ENCODE data around the gene TEX26.

Gene TEX26

GRCh38 chr13:30932481-30933353 is at the start of gene TEX26:
Gene TEX26 (plus strand): TSS chr13:30932656. CDS start chr13:30932716, 60 bp downstream.
- TF ChIP-seq CTCF (IDR thresholded peaks at IDR 0.05; ENCODE audit: insufficient read depth, missing control alignments): no peak
- no peak for DNase-seq (ENCODE audit: insufficient read length, low spot score)
- FAIRE-seq: no peak

- TF ChIP-seq CTCF (IDR thresholded peaks at IDR 0.05; ENCODE audit: insufficient read depth, missing control alignments): no peak
- DNase-seq (ENCODE audit: insufficient read length, low spot score) (no peak), FAIRE-seq (no peak)
Measured at GRCh38 chr13:30882996-30883766, 49.3 kb upstream of the TEX26 start.

DNA sequence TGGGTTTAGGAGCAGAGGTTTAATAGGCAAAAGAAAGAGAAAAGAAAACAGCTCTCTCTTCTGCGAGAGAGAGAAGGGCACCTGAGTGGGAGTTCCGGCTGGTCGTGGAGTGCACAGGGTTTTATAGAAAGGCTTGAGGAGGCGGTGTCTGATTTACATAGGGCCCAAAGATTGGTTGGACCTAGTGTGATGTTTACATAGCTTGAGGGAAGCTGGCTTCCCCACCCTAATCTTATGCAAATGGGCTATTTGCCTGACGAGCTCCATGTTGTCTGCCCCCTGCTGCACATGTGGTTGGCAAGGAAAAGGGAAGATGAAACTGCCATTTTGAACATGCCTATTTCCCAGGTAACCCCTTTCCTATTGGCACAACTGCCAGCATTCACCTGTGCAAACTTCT is 47.9 kb upstream of the TEX26 start:
- FAIRE-seq (no peak), DNase-seq (ENCODE audit: insufficient read length, low spot score) (no peak)
- TF ChIP-seq CTCF (IDR thresholded peaks at IDR 0.05; ENCODE audit: insufficient read depth, missing control alignments): no peak

- FAIRE-seq (no peak), DNase-seq (ENCODE audit: insufficient read length, low spot score) (no peak)
- no peak for TF ChIP-seq CTCF (IDR thresholded peaks at IDR 0.05; ENCODE audit: insufficient read depth, missing control alignments)
Measured at GRCh38 chr13:30889196-30889690, 43.2 kb upstream of the TEX26 start.

DNA sequence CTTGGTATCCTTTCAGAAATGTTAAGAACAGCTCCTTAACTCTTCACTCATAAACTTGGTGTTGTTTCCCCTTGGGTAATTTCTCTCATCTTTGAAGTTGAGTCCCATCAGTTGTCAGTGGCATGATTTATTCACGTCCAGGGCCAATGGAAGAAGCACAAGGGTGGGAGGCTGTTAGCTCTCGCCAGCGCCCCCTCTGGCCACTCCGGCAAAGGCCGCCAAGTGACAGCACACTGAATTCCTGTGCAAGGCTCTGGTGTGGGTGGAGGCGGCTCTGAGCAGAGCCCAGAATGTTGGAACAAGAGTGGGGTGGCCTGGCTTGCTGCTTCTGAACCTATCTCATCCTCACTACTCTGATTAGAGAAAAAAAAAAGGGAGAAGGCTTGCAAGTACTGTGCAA is 39.5 kb upstream of the TEX26 start:
- FAIRE-seq: no peak

GRCh38 chr13:30895773-30896172 is 36.7 kb upstream of the TEX26 start:
- TF ChIP-seq CTCF (IDR thresholded peaks at IDR 0.05; ENCODE audit: insufficient read depth, missing control alignments): no peak
- no peak for FAIRE-seq
- DNase-seq (ENCODE audit: insufficient read length, low spot score): no peak

More for the DNA sequence above, 39.5 kb upstream of the TEX26 start:
- DNase-seq (ENCODE audit: insufficient read length, low spot score): no peak
- TF ChIP-seq CTCF (IDR thresholded peaks at IDR 0.05; ENCODE audit: insufficient read depth, missing control alignments): no peak
